HepG2 (cell line): Measurements from ENCODE around the gene PPIA. TPM values are rescaled to one million over a fixed set of nuclear protein-coding genes. Genes with fewer than 3 reads are reported as not detected.

Source experiments
- CCDC6 ChIP-seq: sonication (generic); formaldehyde crosslinking; IDR thresholded peaks from 2 replicates; pipeline ENCODE4 v1.8.1; 2022; ENCODE audit warnings: mild to moderate bottlenecking, missing genetic modification reagents, moderate library complexity
- DNMT3B ChIP-seq: conservative IDR thresholded peaks from 2 replicates; pipeline ENCODE4 v1.6.1; 2016; ENCODE audit warnings: missing biosample characterization, control low read depth
- SRSF9 ChIP-seq: fragments of 200-400 bp; formaldehyde crosslinking; IDR thresholded peaks from 2 replicates; pipeline ENCODE4 v1.6.1; 2018; ENCODE audit warnings: borderline replicate concordance, mild to moderate bottlenecking, low read depth, low read length; ENCODE audit not compliant: insufficient read depth, poor library complexity, severe bottlenecking
- SSRP1 ChIP-seq: IDR thresholded peaks from 2 replicates; pipeline ENCODE4 v1.6.1; 2016; ENCODE audit warnings: control low read depth
- SUZ12 ChIP-seq: fragments of 150-350 bp; IDR thresholded peaks from 2 replicates; pipeline ENCODE4 v1.6.1; 2014; ENCODE audit warnings: low read depth, low read length
- WIZ ChIP-seq: sonication (generic); formaldehyde crosslinking; IDR thresholded peaks from 2 replicates; pipeline ENCODE4 v1.5.1; 2020; ENCODE audit warnings: mild to moderate bottlenecking, missing genetic modification reagents
- XBP1 ChIP-seq: sonication (generic); formaldehyde crosslinking; IDR thresholded peaks from 2 replicates; pipeline ENCODE4 v1.5.0; 2020; ENCODE audit warnings: missing genetic modification reagents
- ZNF205 ChIP-seq: IDR thresholded peaks from 2 replicates; pipeline ENCODE4 v1.6.1; 2018; ENCODE audit warnings: missing biosample characterization, missing genetic modification reagents
- ZNF354B ChIP-seq: sonication (generic); formaldehyde crosslinking; IDR thresholded peaks from 2 replicates; pipeline ENCODE4 v1.8.0; 2022; ENCODE audit warnings: mild to moderate bottlenecking, missing genetic modification reagents
- ZNF430 ChIP-seq: sonication (generic); formaldehyde crosslinking; IDR thresholded peaks from 2 replicates; pipeline ENCODE4 v1.9.0; 2021; ENCODE audit warnings: mild to moderate bottlenecking, missing genetic modification reagents
- ZNF441 ChIP-seq: sonication (generic); formaldehyde crosslinking; IDR thresholded peaks from 2 replicates; pipeline ENCODE4 v1.7.0; 2021; ENCODE audit warnings: missing genetic modification reagents, borderline replicate concordance
- ZNF530 ChIP-seq: sonication (generic); formaldehyde crosslinking; IDR thresholded peaks from 2 replicates; pipeline ENCODE4 v1.5.0; 2020; ENCODE audit warnings: low read depth, mild to moderate bottlenecking, missing genetic modification reagents
- ZNF652 ChIP-seq: IDR thresholded peaks from 2 replicates; pipeline ENCODE4 v1.6.1; 2016; ENCODE audit warnings: low read depth, borderline replicate concordance
- ZNF792 ChIP-seq: IDR thresholded peaks from 2 replicates; pipeline ENCODE4 v1.6.1; 2016
- ZNF883 ChIP-seq: sonication (generic); formaldehyde crosslinking; IDR thresholded peaks from 2 replicates; pipeline ENCODE4 v1.5.1; 2020; ENCODE audit warnings: mild to moderate bottlenecking, missing genetic modification reagents; ENCODE audit errors: not compliant biosample characterization
- polyA plus RNA-seq, 8 experiments: library from polyadenylated mRNA; depleted of rRNA in 3 of 8; stranded (reverse) in 7 of 8; unstranded in 1 of 8; fragments of >200 nt; fragmentation: Illumina TruSeq in 4 of 8; extraction: Trizol in 4 of 8; gene quantifications; 2 replicates each; pipeline versions ENCODE4 v1.2.1 to v1.2.3, GENCODE V29; 2011 to 2016; ENCODE audit warnings: low read depth in 4 of 8, missing spikeins in 1 of 8, mixed read lengths in 1 of 8; ENCODE audit not compliant: insufficient read depth in 1 of 8
- total RNA-seq, 5 experiments: library from RNA; depleted of rRNA; stranded (reverse); fragments of >200 nt; fragmentation: Illumina TruSeq; extraction: Trizol; gene quantifications; 2 replicates each; pipeline ENCODE4 v1.2.3, GENCODE V29; 2016; ENCODE audit warnings: low read depth in 1 of 5
- TF ChIP-seq, protein P1 (sequence below): sonication (generic); formaldehyde crosslinking; IDR thresholded peaks from 2 replicates; pipeline ENCODE4 v1.4.0; 2020; ENCODE audit warnings: missing genetic modification reagents
- TF ChIP-seq, protein P2 (sequence below): sonication (generic); IDR thresholded peaks from 2 replicates; pipeline ENCODE4 v1.6.1; 2016; ENCODE audit warnings: low read depth, borderline replicate concordance
- TF ChIP-seq, protein P3 (sequence below): sonication (generic); formaldehyde crosslinking; IDR thresholded peaks from 2 replicates; pipeline ENCODE4 v1.4.0; 2020; ENCODE audit warnings: missing genetic modification reagents, borderline replicate concordance
- TF ChIP-seq, protein P4 (sequence below): sonication (generic); formaldehyde crosslinking; IDR thresholded peaks from 2 replicates; pipeline ENCODE4 v1.4.0; 2020; ENCODE audit warnings: mild to moderate bottlenecking, missing genetic modification reagents
- TF ChIP-seq, protein P5 (sequence below): sonication (generic); formaldehyde crosslinking; IDR thresholded peaks from 2 replicates; pipeline ENCODE4 v1.4.0; 2020; ENCODE audit warnings: missing genetic modification reagents

The PPIA gene
- total and polyA plus RNA-seq, 2 of the 13 experiments (the other 11 are each of a cell fraction or from before 2014, with no cell fraction given), result 2,268 to 3,010 TPM

DNA sequence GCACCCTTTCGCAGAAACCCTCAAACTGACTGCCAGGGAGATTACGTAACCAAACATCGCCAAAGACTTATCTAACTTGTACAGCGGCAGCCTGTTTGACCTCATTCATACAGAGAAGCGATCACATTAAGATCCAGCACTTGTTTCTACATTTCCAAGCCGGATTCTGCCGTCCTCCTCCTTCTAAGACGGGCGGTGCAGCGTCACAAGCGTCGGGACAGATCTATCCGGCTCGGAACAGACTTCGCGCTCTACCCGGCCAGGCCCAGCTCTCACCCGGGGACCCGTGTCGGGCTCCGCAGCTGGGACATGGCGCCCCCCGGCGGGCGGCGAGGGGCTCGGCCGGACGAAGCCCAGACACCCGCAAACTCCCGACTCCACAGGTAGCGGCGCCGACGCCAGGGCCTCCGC, 51.0 kb downstream of the PPIA start (continued):
- no peak for TF ChIP-seq ZNF883 (CRISPR knock-in tag)
- no peak for TF ChIP-seq ZNF530 (CRISPR knock-in tag)
- 0 out of 2 replicates have a peak, but pooled peaks have one; percentile 25 for TF ChIP-seq WIZ (CRISPR knock-in tag)
- TF ChIP-seq ZNF354B (CRISPR knock-in tag), result 0 out of 2 replicates have a peak, but pooled peaks have one; percentile 28
- TF ChIP-seq XBP1 (CRISPR knock-in tag), result no peak
- TF ChIP-seq SRSF9, result no peak
- no peak for TF ChIP-seq SSRP1 (CRISPR knock-in tag)
- TF ChIP-seq ZNF205 (CRISPR knock-in tag), result no peak
- TF ChIP-seq, protein P1, sequence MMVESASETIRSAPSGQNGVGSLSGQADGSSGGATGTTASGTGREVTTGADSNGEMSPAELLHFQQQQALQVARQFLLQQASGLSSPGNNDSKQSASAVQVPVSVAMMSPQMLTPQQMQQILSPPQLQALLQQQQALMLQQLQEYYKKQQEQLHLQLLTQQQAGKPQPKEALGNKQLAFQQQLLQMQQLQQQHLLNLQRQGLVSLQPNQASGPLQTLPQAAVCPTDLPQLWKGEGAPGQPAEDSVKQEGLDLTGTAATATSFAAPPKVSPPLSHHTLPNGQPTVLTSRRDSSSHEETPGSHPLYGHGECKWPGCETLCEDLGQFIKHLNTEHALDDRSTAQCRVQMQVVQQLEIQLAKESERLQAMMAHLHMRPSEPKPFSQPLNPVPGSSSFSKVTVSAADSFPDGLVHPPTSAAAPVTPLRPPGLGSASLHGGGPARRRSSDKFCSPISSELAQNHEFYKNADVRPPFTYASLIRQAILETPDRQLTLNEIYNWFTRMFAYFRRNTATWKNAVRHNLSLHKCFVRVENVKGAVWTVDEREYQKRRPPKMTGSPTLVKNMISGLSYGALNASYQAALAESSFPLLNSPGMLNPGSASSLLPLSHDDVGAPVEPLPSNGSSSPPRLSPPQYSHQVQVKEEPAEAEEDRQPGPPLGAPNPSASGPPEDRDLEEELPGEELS (CRISPR knock-in tag), result no peak
- TF ChIP-seq, protein P2, sequence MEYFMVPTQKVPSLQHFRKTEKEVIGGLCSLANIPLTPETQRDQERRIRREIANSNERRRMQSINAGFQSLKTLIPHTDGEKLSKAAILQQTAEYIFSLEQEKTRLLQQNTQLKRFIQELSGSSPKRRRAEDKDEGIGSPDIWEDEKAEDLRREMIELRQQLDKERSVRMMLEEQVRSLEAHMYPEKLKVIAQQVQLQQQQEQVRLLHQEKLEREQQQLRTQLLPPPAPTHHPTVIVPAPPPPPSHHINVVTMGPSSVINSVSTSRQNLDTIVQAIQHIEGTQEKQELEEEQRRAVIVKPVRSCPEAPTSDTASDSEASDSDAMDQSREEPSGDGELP, result no peak
- TF ChIP-seq, protein P3, sequence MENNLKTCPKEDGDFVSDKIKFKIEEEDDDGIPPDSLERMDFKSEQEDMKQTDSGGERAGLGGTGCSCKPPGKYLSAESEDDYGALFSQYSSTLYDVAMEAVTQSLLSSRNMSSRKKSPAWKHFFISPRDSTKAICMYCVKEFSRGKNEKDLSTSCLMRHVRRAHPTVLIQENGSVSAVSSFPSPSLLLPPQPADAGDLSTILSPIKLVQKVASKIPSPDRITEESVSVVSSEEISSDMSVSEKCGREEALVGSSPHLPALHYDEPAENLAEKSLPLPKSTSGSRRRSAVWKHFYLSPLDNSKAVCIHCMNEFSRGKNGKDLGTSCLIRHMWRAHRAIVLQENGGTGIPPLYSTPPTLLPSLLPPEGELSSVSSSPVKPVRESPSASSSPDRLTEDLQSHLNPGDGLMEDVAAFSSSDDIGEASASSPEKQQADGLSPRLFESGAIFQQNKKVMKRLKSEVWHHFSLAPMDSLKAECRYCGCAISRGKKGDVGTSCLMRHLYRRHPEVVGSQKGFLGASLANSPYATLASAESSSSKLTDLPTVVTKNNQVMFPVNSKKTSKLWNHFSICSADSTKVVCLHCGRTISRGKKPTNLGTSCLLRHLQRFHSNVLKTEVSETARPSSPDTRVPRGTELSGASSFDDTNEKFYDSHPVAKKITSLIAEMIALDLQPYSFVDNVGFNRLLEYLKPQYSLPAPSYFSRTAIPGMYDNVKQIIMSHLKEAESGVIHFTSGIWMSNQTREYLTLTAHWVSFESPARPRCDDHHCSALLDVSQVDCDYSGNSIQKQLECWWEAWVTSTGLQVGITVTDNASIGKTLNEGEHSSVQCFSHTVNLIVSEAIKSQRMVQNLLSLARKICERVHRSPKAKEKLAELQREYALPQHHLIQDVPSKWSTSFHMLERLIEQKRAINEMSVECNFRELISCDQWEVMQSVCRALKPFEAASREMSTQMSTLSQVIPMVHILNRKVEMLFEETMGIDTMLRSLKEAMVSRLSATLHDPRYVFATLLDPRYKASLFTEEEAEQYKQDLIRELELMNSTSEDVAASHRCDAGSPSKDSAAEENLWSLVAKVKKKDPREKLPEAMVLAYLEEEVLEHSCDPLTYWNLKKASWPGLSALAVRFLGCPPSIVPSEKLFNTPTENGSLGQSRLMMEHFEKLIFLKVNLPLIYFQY (CRISPR knock-in tag), result peak; percentile 79
- TF ChIP-seq ZNF430, result no peak
- TF ChIP-seq, protein P4, sequence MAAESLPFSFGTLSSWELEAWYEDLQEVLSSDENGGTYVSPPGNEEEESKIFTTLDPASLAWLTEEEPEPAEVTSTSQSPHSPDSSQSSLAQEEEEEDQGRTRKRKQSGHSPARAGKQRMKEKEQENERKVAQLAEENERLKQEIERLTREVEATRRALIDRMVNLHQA (CRISPR knock-in tag), result no peak
- TF ChIP-seq ZNF441, result peak; percentile 64; the same call in 1 of the 2 replicates
- TF ChIP-seq CCDC6 (CRISPR knock-in tag), result no peak; the same call in 1 of the 2 replicates
- TF ChIP-seq, protein P5, sequence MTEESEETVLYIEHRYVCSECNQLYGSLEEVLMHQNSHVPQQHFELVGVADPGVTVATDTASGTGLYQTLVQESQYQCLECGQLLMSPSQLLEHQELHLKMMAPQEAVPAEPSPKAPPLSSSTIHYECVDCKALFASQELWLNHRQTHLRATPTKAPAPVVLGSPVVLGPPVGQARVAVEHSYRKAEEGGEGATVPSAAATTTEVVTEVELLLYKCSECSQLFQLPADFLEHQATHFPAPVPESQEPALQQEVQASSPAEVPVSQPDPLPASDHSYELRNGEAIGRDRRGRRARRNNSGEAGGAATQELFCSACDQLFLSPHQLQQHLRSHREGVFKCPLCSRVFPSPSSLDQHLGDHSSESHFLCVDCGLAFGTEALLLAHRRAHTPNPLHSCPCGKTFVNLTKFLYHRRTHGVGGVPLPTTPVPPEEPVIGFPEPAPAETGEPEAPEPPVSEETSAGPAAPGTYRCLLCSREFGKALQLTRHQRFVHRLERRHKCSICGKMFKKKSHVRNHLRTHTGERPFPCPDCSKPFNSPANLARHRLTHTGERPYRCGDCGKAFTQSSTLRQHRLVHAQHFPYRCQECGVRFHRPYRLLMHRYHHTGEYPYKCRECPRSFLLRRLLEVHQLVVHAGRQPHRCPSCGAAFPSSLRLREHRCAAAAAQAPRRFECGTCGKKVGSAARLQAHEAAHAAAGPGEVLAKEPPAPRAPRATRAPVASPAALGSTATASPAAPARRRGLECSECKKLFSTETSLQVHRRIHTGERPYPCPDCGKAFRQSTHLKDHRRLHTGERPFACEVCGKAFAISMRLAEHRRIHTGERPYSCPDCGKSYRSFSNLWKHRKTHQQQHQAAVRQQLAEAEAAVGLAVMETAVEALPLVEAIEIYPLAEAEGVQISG, result peak; percentile 40; the same call in 1 of the 2 replicates
- TF ChIP-seq ZNF652 (CRISPR knock-in tag), result no peak
- TF ChIP-seq ZNF792 (CRISPR knock-in tag), result no peak
- TF ChIP-seq SUZ12, result no peak
- no peak for TF ChIP-seq DNMT3B
